LNCaP clone FGC (cell line): ENCODE results near the gene SRSF10.

Experiments used
- DNase-seq: peaks from one replicate; pipeline ENCODE4 v3.0.0-alpha.2; 2011; ENCODE audit warnings: low read depth
- H3K4me3 ChIP-seq: 2 replicates; pipeline ENCODE4 v1.5.1; 2011; ENCODE audit warnings: mild to moderate bottlenecking, low read depth, low read length, control low read depth
- CTCF ChIP-seq: IDR thresholded peaks from 2 replicates; pipeline ENCODE4 v1.5.1; 2012; ENCODE audit warnings: mild to moderate bottlenecking; ENCODE audit not compliant: control insufficient read depth, insufficient read depth; ENCODE audit errors: extremely low read depth

Gene SRSF10

DNA sequence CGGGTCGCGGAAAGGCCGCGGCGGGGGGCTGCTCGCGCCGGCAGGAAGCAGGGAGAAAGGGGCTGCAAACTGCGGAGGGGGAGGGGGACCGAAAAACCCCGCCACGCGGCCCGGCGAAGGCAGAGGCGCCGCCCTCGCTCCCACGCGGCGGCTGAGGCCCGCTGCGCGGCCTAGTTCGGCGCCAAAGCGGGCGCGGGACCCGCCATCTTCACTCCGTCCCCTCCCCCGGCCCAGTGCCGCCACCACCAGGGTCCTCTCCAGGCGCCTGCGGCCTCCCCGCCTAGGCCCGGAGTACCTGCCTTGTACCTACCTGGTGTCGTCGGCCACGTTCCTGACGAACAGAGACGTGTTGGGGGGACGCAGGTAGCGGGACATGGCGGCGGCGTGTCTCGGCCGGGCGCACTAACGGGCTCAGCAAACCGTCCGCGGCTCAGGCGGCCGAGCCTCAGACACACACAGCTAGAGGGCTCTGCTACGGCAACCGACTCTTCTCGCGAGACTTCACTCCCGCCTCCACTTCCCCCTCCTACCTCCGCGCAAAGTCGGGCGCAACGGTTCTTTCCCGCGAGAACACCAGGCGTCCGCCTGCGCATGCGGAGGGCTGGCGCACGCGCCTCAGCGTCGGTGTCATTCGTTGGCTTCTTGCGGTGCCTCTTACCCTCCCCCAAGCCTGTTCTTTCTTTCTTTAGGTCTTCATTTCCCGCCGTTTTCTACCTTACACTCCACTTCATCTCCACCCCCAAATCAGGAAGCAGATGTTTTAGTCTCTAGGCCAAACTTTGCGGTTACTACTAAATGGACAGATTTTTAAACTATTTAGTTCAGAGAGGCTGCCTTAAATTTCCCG is at the start of gene SRSF10:
Gene SRSF10 (minus strand): TSS at position 447 of the 847 bp plus-strand sequence. CDS start 72 bp downstream, at position 375.
- H3K4me3 ChIP-seq = peak within 1 kb of the TSS; percentile 64
- TF ChIP-seq CTCF = peak; percentile 32; the same call in 1 of the 2 replicates
- DNase-seq = peak; percentile 88

DNA sequence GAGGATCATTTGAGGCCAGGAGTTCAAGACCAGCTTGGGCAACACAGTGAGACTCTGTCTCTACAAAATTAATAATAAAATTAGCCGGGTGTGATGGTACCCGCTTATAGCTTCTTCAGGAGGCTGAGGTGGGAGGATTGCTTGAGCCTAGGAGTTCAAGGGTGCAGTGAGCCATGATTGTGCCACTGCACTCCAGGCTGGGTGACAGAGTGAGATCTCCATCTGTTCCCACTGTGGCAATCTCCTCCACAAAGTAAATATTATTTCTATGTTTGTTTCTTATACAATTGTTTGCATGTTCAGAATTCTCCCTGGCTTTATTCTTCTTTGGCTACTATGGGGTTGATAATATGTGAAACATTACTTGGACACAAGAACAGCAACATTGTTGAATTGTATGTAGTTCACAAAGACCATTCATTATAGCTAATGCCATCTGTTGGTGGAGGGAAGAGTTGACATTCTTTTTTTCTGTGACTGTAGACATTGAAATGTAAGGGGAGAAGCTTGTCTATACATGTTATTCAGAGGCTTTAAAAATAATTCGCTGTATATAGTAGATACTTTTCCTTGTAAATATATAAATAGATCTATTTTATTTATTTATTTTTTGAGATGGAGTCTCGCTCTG is 47.8 kb upstream of the SRSF10 start:
- peak; percentile 28; the same call in 1 of the 2 replicates for TF ChIP-seq CTCF
- DNase-seq = no peak

GRCh38 chr1:24022581-24023361 is 42.6 kb upstream of the SRSF10 start:
- no peak for TF ChIP-seq CTCF
- DNase-seq = no peak
- H3K4me3 ChIP-seq = no peak overlapping the region

More for the DNA sequence above, 47.8 kb upstream of the SRSF10 start:
- H3K4me3 ChIP-seq = no peak overlapping the region

DNA sequence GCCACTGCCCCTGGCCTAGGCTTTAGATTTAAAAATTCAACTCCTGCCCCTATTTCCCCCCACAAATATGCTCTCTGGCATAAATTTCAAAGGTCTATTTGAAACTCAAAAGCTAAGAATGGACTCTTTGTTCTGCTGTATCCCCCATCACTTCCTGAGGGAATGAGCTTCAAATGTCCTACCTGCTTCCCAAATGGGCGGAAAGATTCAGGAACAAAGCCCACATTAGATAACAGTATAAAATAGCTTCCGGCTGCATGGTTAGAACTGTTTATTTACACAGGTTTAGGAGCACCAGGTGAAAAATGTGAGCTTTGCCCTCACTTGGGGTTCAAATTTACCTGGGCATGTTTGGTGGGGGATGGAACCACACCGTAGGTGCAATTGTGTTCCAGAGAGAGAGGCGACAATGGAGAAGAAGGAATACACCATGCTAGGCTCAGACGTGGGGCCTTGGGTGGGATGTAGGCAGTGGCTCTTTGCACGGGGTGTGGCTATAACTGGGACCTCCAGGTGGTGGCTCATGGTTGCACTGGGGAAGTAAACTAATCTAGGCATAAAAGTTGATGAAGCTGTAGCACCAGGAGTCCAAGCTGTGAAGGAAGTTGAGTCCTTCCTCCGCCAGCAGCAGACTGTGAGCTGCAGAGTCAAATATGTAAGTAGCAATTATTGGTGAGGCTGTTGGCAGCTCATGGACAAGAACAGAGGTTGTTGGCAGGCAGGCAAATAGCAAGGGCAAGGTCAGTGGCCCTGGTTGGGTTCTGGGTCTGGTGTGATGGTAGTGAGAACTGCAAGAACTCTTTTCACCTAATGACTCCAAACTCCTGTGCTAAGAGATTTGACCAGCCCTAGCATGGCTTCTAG is 41.5 kb upstream of the SRSF10 start:
- no peak overlapping the region for H3K4me3 ChIP-seq
- TF ChIP-seq CTCF = no peak
- DNase-seq = no peak

- H3K4me3 ChIP-seq = no peak overlapping the region
- no peak for DNase-seq
- no peak for TF ChIP-seq CTCF
Measured at GRCh38 chr1:24020470-24020869, 40.3 kb upstream of the SRSF10 start.

GRCh38 chr1:24020025-24020424 is 39.9 kb upstream of the SRSF10 start:
- no peak for DNase-seq
- no peak for TF ChIP-seq CTCF

More at GRCh38 chr1:24020025-24020424, 39.9 kb upstream of the SRSF10 start:
- H3K4me3 ChIP-seq = no peak overlapping the region
